Skeletal muscle satellite cell (primary cell): ENCODE measurements around the gene ACSM6.
"Not testable (repeated sequence)": the region's sequence is repeated elsewhere in the genome, so short reads cannot be mapped to it uniquely, and the experiment has no call there.

Experiments
- H3K27me3 ChIP-seq: 2 replicates; pipeline ENCODE4 v1.7.0; 2013; ENCODE audit warnings: low read length; ENCODE audit not compliant: control insufficient read depth, insufficient read depth
- H3K36me3 ChIP-seq: 2 replicates; pipeline ENCODE4 v1.7.0; 2013; ENCODE audit warnings: mild to moderate bottlenecking, control low read depth, low read length; ENCODE audit not compliant: insufficient read depth
- H3K4me1 ChIP-seq: 2 replicates; pipeline ENCODE4 v1.7.0; 2013; ENCODE audit warnings: low read length; ENCODE audit not compliant: control insufficient read depth, insufficient read depth
- H3K4me2 ChIP-seq: 2 replicates; pipeline ENCODE4 v1.7.0; 2013; ENCODE audit warnings: mild to moderate bottlenecking, low read length
- H3K4me3 ChIP-seq: 2 replicates; pipeline ENCODE4 v1.7.0; 2013; ENCODE audit warnings: low read length
- H3K9ac ChIP-seq: 2 replicates; pipeline ENCODE4 v1.7.0; 2013; ENCODE audit warnings: mild to moderate bottlenecking, low read depth, low read length, moderate library complexity
- H3K9me3 ChIP-seq: replicated peaks from 2 replicates; pipeline ENCODE4 v1.7.0; 2013; ENCODE audit warnings: mild to moderate bottlenecking, control low read depth, low read length

The ACSM6 gene

DNA sequence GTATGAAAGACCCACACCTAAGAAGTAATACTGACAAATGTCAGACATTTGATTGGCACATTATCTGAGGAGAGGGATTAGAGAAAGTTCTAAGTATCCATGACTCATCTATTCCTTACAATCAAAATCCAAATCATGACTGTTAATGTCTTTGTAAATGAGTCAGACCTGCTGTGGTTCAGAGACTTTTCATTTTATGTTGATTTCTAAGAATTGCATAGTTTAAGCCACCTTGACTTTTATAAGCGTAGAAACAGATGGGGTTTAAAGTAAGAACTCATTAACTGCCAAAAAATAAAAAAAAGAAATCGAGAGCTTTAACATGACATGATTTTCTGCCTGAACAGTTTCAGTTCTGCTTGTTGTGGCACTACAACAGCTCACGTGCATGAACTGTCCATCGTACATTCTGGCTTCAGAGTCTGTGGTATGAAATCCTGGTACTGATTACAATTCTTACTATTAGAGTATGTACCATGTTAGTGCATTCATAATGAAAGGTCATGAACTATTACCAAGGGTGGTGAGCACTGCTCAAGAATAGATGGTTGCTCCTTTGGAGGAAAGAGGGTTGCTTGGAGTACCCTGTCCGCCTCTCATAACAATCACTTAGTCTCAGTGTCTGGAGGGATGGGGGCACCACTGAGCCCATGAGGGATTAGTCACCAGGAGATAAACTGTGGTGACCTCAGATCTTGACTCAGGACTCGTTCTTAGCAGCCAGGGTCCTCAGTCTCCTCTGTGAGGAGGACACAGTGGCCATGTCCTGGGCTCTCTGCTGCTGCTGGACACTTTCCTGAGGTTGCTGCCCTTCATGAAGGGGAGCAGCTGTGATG, 42.2 kb downstream of the ACSM6 start:
- no peaks in the 10 kb centered on the region for H3K36me3 ChIP-seq
- H3K4me1 ChIP-seq = peaks cover 32% of the 10 kb centered on the region
- H3K9ac ChIP-seq = no peak overlapping the region
- no peaks in the 10 kb centered on the region for H3K27me3 ChIP-seq
- H3K9me3 ChIP-seq = no peaks in the 10 kb centered on the region
- H3K4me3 ChIP-seq = peak overlapping the region; percentile 25
- peak overlapping the region; percentile 64 for H3K4me2 ChIP-seq

DNA sequence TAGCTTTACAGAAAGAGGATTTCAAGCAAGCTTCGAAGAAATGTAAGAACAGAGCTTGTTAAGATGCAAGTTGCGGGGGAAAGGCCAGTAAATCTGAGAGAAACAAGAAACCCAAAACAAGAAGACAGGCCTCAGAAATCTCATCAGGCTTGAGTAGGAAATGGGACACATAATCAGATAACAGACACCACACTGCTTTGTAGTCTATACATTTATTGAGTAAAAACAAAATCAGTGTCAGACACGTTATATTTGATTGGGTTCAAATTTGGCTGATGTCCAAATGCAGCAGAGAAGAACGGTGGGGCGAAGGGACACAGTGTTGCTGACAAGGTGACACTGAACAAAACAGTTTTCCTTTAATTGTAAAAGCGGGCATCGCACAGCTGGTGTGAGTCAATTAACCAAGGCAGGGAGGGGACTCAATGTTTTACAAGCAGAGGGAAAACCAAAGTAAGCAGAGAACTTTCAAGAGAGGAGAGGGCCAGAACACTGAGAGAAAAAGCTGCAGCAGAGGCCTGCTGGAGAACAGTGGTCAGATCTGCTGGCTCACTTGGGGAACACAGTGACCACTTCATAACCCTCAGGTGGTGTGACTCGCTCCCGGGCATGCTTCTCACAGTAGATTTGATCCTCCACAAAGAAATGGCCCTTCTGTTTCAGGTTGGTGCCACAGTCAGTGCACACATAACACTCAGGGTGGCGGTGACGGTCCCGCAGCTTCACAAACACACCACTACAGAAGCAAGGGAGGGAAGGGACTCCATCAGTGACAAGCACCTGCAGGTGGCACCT, 43.5 kb downstream of the ACSM6 start:
- H3K36me3 ChIP-seq = no peaks in the 10 kb centered on the region
- H3K4me2 ChIP-seq = no peak overlapping the region
- H3K9me3 ChIP-seq = no peaks in the 10 kb centered on the region
- H3K9ac ChIP-seq = no peak overlapping the region
- H3K4me1 ChIP-seq = peaks cover 32% of the 10 kb centered on the region
- no peaks in the 10 kb centered on the region for H3K27me3 ChIP-seq
- no peak overlapping the region for H3K4me3 ChIP-seq

DNA sequence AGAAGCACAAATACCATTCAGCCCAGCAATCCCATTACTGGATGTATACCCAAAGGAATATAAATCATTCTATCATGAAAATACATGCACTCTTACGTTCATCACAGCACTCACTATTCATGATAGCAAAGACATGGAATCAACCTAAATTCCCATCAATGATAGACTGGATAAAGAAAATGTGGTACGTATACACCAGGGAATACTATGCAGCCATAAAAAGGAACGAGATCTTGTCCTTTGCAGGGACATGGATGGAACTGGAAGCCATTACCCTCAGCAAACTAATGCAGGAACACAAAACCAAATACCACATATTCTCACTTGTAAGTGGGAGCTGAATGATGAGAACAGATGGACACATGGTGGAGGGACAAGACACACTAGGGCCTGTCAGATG, 46.1 kb downstream of the ACSM6 start:
- H3K4me1 ChIP-seq = peaks cover 29% of the 10 kb centered on the region
- H3K4me3 ChIP-seq = not testable (repeated sequence)

DNA sequence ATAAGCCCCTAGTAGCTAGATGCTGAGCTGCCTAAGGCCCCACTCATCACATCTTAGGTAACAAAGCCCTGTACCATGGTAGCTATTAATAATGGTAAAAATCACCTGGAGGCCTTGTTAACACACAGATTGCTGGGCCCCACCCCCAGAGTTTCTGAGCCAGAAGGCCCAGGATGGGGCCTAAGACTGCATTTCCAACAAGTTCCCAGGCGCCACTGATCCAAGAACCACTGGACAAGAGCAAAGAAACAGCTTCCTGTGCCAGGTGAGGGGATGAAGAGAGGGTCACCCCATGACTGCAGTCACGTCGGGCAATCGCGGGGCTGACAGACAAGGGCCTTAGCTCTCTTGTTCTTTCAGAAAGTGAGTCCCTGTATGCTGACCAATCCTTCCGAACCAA, 46.8 kb downstream of the ACSM6 start:
- no peak overlapping the region for H3K4me2 ChIP-seq
- H3K36me3 ChIP-seq = no peaks in the 10 kb centered on the region
- H3K9ac ChIP-seq = no peak overlapping the region
- peaks cover 21% of the 10 kb centered on the region for H3K4me1 ChIP-seq
- H3K27me3 ChIP-seq = no peaks in the 10 kb centered on the region
- H3K9me3 ChIP-seq = no peaks in the 10 kb centered on the region
- no peak overlapping the region for H3K4me3 ChIP-seq

More for the DNA sequence above, 46.1 kb downstream of the ACSM6 start:
- not testable (repeated sequence) for H3K4me2 ChIP-seq, H3K9ac ChIP-seq, H3K36me3 ChIP-seq, H3K9me3 ChIP-seq, H3K27me3 ChIP-seq

DNA sequence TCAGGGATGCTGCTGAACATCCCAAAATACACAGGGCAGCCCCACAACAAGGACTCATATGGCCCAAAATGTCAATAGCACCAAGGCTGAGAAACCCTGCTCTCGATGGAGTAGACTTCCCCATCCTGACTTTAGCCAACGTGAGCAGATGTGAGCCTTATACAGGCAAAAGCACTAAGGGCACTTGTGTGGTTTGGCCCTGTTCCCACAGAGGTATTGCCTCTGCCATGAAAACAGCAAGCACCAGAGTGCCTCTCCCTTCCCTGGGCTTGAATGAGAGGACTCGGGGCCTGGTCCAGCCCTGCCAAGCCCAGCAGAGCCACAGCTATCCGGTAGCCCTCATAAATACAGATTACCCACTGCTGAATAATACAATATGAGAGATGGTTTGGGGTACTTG, 47.5 kb downstream of the ACSM6 start:
- H3K9me3 ChIP-seq = no peaks in the 10 kb centered on the region
- H3K9ac ChIP-seq = no peak overlapping the region
- H3K4me2 ChIP-seq = no peak overlapping the region
- H3K36me3 ChIP-seq = no peaks in the 10 kb centered on the region
- no peaks in the 10 kb centered on the region for H3K27me3 ChIP-seq
- H3K4me3 ChIP-seq = no peak overlapping the region
- peaks cover 16% of the 10 kb centered on the region for H3K4me1 ChIP-seq

DNA sequence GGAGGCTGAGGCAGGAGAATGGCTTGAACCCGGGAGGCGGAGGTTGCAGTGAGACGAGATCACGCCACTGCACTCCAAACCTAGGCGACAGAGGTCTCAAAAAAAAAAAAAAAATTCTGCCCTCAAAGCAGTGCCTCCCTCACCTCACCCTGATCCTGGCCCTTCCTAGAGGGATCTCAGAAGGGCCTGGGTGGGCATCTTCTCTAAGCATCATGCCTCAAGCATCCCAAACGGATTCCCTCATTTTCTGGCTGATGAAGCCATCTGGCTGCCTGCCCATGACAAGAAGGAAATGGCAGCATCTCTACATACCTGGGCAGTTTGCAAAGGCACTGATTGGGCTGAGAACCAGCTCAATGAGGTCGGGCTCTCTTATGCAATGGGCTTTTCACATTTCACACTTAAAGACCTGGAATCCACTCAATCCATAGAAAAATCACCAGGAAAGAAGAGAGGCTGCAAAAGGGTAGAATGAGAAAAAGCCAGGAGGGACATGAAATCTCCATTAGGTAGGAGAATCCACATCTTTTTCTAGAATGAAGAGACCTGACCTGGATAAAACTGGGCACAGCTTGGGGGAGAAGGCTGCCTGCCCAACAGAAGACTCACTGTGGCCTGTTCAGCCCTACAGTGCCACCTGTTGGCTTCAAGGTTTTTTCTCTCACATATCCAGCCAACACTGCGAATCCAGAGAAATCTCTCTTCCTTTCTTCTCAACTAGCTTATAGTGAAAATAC, 48.7 kb downstream of the ACSM6 start:
- Histone ChIP-seq H3K9ac (no peak overlapping the region), H3K4me2 (no peak overlapping the region), H3K36me3 (no peaks in the 10 kb centered on the region)

DNA sequence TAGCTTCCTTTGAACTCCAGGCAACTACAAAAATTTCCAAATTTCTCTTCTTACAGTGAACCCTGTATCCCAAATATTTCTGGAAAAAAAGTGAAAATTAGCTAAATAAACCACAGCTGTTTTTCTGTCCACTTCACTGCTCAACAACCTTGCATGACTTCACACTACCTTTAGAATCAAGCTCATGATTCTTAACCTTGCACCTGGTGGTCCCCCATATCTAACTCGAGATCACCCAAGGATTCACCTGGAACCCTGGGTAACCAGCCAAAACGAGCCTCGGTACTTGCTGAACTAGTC, 49.2 kb downstream of the ACSM6 start:
- Histone ChIP-seq H3K27me3 (no peaks in the 10 kb centered on the region), H3K4me1 (peaks cover 16% of the 10 kb centered on the region), H3K4me3 (no peak overlapping the region), H3K9ac (no peak overlapping the region), H3K36me3 (no peaks in the 10 kb centered on the region), H3K4me2 (no peak overlapping the region), H3K9me3 (no peaks in the 10 kb centered on the region)

More for the DNA sequence above, 48.7 kb downstream of the ACSM6 start:
- Histone ChIP-seq H3K4me3 (no peak overlapping the region), H3K27me3 (no peaks in the 10 kb centered on the region), H3K9me3 (no peaks in the 10 kb centered on the region), H3K4me1 (peaks cover 17% of the 10 kb centered on the region)

DNA sequence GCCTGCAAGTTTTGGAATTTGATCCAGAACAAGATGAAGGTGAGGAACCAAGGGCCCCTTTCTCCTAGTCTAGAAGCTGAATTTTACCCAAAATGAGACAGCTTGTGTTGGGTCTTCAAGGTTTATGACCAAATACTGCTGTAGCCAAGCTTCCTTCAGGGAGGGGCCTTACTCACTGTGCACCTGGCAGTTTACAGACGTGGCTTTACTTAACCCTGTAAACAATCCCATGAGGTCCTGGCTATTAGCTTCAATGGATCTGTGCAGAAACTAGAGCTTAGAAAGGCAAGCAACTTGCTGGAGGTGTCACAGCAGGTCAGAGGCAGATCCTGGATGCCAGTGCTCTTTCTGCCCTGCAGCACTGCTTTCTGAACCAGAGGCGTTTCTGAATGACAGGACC, 50.1 kb downstream of the ACSM6 start:
- no peak overlapping the region for H3K9ac ChIP-seq
- no peak overlapping the region for H3K4me2 ChIP-seq
- H3K9me3 ChIP-seq = no peaks in the 10 kb centered on the region
- H3K27me3 ChIP-seq = no peaks in the 10 kb centered on the region
- no peaks in the 10 kb centered on the region for H3K36me3 ChIP-seq
- no peak overlapping the region for H3K4me3 ChIP-seq
- H3K4me1 ChIP-seq = peaks cover 16% of the 10 kb centered on the region

DNA sequence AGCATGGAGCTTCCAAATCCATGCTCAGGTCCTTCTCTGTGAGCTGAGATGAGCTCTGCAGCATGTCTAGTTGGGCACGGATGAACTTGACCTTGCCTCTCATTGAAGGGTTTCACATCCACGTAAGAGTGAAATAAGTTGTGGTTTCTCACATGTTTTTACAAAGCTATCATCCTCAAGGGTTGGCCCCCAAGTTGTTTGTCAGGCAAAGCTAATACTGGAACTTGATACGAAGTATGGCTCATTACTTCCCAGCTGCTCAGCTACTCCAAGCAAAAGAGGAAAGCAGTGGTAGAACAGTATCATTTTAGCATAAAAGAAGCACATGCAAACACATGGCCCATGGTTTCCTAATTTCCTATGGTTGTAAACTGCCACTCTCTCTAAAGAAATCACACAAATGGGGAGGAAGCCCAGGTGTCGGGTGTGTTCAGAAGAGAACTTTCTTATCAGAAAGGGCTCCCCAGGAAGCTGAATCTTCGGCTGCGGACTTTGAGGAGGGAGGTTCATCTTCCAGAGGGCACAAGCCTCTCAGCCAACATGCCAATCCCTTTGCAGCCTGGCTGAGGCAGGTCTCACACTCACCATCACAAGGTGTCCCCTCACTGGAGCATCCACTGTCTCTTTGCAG, 51.5 kb downstream of the ACSM6 start:
- Histone ChIP-seq H3K9me3 (no peaks in the 10 kb centered on the region), H3K4me3 (no peak overlapping the region), H3K4me1 (peaks cover 16% of the 10 kb centered on the region), H3K4me2 (no peak overlapping the region), H3K27me3 (no peaks in the 10 kb centered on the region), H3K9ac (no peak overlapping the region), H3K36me3 (no peaks in the 10 kb centered on the region)

DNA sequence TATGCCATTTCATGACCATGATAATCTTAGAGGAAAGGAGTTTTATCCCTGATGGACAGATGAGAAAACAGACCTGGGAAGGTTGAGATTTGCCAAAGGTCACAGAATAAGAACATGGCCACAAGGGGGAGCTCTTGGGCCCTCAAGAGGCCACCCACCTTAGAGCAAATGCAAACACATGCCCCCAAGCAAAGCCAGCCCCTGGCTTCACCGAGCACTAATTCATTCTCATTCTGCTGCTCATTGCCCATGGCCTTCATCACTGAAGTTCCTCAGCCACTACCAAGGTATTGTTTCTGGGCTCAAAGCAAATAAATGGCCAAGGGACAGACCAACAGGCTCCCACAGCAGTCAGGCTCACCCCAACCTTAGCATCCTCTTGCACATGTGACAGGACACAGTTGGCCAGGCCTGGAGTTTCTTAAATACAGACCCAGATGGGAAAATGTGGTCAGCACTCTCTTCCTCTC, 52.6 kb downstream of the ACSM6 start:
- Histone ChIP-seq H3K4me2 (no peak overlapping the region), H3K4me3 (no peak overlapping the region), H3K36me3 (no peaks in the 10 kb centered on the region), H3K27me3 (no peaks in the 10 kb centered on the region), H3K9me3 (no peaks in the 10 kb centered on the region), H3K9ac (no peak overlapping the region), H3K4me1 (peaks cover 16% of the 10 kb centered on the region)
